GM10266 (cell line): ENCODE data around the gene TPM3.

Experiments used
- DNase-seq: peaks from one replicate; pipeline ENCODE4 v3.0.0; 2012; ENCODE audit errors: extremely low spot score
- CTCF ChIP-seq: IDR thresholded peaks from 2 replicates; pipeline ENCODE4 v1.5.1; 2012; ENCODE audit warnings: mild to moderate bottlenecking, low read depth; ENCODE audit not compliant: control insufficient read depth, insufficient read depth; ENCODE audit errors: missing control alignments

The TPM3 gene

GRCh38 chr1:154183046-154183915, 8.6 kb downstream of the TPM3 start:
- no peak for TF ChIP-seq CTCF
- peak; percentile 89 for DNase-seq

- no peak for TF ChIP-seq CTCF
- peak; percentile 76 for DNase-seq
Observed at GRCh38 chr1:154182344-154183045, 9.4 kb downstream of the TPM3 start.

GRCh38 chr1:154181944-154182343, 10.0 kb downstream of the TPM3 start:
- no peak for TF ChIP-seq CTCF
- no peak for DNase-seq

- TF ChIP-seq CTCF: no peak
- DNase-seq: peak; percentile 36
Observed at GRCh38 chr1:154179946-154180687, 11.8 kb downstream of the TPM3 start.

GRCh38 chr1:154178911-154179811, 12.7 kb downstream of the TPM3 start:
- TF ChIP-seq CTCF: no peak
- DNase-seq: no peak

GRCh38 chr1:154178013-154178412, 13.9 kb downstream of the TPM3 start:
- DNase-seq: no peak

More at GRCh38 chr1:154178013-154178412, 13.9 kb downstream of the TPM3 start:
- TF ChIP-seq CTCF: no peak
